ENCODE data around the gene VHLL.

The VHLL gene

GRCh38 chr1:156291226-156292061, 7.7 kb downstream of the VHLL start:
- DNase-seq (ENCODE audit: low read depth, low spot score): peak; percentile 71

GRCh38 chr1:156289857-156290256, 9.2 kb downstream of the VHLL start:
- DNase-seq (ENCODE audit: low read depth, low spot score): no peak

- DNase-seq (ENCODE audit: low read depth, low spot score): no peak
Measured at GRCh38 chr1:156286061-156286460, 13.0 kb downstream of the VHLL start.

- DNase-seq (ENCODE audit: low read depth, low spot score): no peak
Measured at GRCh38 chr1:156285437-156285836, 13.7 kb downstream of the VHLL start.

GRCh38 chr1:156284757-156285156, 14.3 kb downstream of the VHLL start:
- DNase-seq (ENCODE audit: low read depth, low spot score): no peak

- DNase-seq (ENCODE audit: low read depth, low spot score): no peak
Measured at GRCh38 chr1:156284112-156284511, 15.0 kb downstream of the VHLL start, which contains the start of gene TMEM79. TMEM79 (plus strand) TSS chr1:156284325; CDS start chr1:156285227, 902 bp downstream.

GRCh38 chr1:156283521-156283920, 15.6 kb downstream of the VHLL start:
- no peak for DNase-seq (ENCODE audit: low read depth, low spot score)

GRCh38 chr1:156282479-156283222, 16.5 kb downstream of the VHLL start, which contains the start of gene SMG5:
SMG5 (minus strand) TSS chr1:156282825; CDS start chr1:156282680, 145 bp downstream.
- DNase-seq (ENCODE audit: low read depth, low spot score): peak; percentile 100

GRCh38 chr1:156281693-156282478, 17.2 kb downstream of the VHLL start:
- DNase-seq (ENCODE audit: low read depth, low spot score): no peak

GRCh38 chr1:156281281-156281680, 17.8 kb downstream of the VHLL start:
- no peak for DNase-seq (ENCODE audit: low read depth, low spot score)

GRCh38 chr1:156279837-156280236, 19.3 kb downstream of the VHLL start:
- DNase-seq (ENCODE audit: low read depth, low spot score): no peak

GRCh38 chr1:156276966-156277381, 22.1 kb downstream of the VHLL start:
- DNase-seq (ENCODE audit: low read depth, low spot score): no peak

- no peak for DNase-seq (ENCODE audit: low read depth, low spot score)
Measured at GRCh38 chr1:156276532-156276931, 22.6 kb downstream of the VHLL start.

GRCh38 chr1:156270314-156270713, 28.8 kb downstream of the VHLL start:
- no peak for DNase-seq (ENCODE audit: low read depth, low spot score)

- no peak for DNase-seq (ENCODE audit: low read depth, low spot score)
Measured at GRCh38 chr1:156268336-156268735, 30.8 kb downstream of the VHLL start.

GRCh38 chr1:156266051-156266450, 33.1 kb downstream of the VHLL start:
- DNase-seq (ENCODE audit: low read depth, low spot score): no peak

- no peak for DNase-seq (ENCODE audit: low read depth, low spot score)
Measured at GRCh38 chr1:156263288-156263655, 35.8 kb downstream of the VHLL start.

- DNase-seq (ENCODE audit: low read depth, low spot score): no peak
Measured at GRCh38 chr1:156262461-156263287, 36.4 kb downstream of the VHLL start.

- DNase-seq (ENCODE audit: low read depth, low spot score): no peak
Measured at GRCh38 chr1:156260896-156261295, 38.2 kb downstream of the VHLL start.

- no peak for DNase-seq (ENCODE audit: low read depth, low spot score)
Measured at GRCh38 chr1:156259805-156260204, 39.3 kb downstream of the VHLL start.

GRCh38 chr1:156258859-156259258, 40.2 kb downstream of the VHLL start:
- DNase-seq (ENCODE audit: low read depth, low spot score): no peak
